GM12874 (cell line): ENCODE results near the gene CRAT.

Experiments
- CTCF ChIP-seq: IDR thresholded peaks from 2 replicates; pipeline ENCODE4 v1.5.1; 2011; ENCODE audit warnings: low read depth, mild to moderate bottlenecking, control low read depth, low read length, moderate library complexity; ENCODE audit not compliant: insufficient read depth

Gene CRAT

GRCh38 chr9:129110740-129111527 is at the start of gene CRAT, which contains the start of gene PTPA:
CRAT (minus strand) TSS chr9:129110793; CDS start chr9:129110509, 284 bp downstream.
PTPA (plus strand) TSS chr9:129111415; CDS start chr9:129111601, 186 bp downstream.
- TF ChIP-seq CTCF, result no peak

GRCh38 chr9:129156163-129156562 is 45.6 kb upstream of the CRAT start:
- TF ChIP-seq CTCF, result no peak

- no peak for TF ChIP-seq CTCF
Observed at GRCh38 chr9:129154866-129155477, 44.4 kb upstream of the CRAT start.

GRCh38 chr9:129151469-129151868 is 40.9 kb upstream of the CRAT start:
- TF ChIP-seq CTCF, result no peak

GRCh38 chr9:129150672-129151211 is 40.1 kb upstream of the CRAT start:
- no peak for TF ChIP-seq CTCF

- no peak for TF ChIP-seq CTCF
Observed at GRCh38 chr9:129150122-129150521, 39.5 kb upstream of the CRAT start.

- no peak for TF ChIP-seq CTCF
Observed at GRCh38 chr9:129149442-129149841, 38.8 kb upstream of the CRAT start.
